Astrocyte (in vitro differentiated cells and primary cell): ENCODE results near the gene UBE2L3. TPM values are rescaled to one million over a fixed set of nuclear protein-coding genes. Genes with fewer than 3 reads are reported as not detected.

Experiments used
- DNase-seq: peaks from one replicate; pipeline ENCODE4 v3.0.0-alpha.2; 2010; ENCODE audit warnings: low read depth
- FAIRE-seq: peaks from 2 replicates; lab custom pipeline; 2011; peaks lifted over from hg19 to GRCh38; lab: Jason Lieb, UNC
- H2AFZ ChIP-seq: 2 replicates; pipeline ENCODE4 v1.6.0; 2012; ENCODE audit warnings: low read depth, low read length, inconsistent platforms
- H3K27ac ChIP-seq: 2 replicates; pipeline ENCODE4 v1.5.1; 2011; ENCODE audit warnings: low read depth, low read length, inconsistent platforms
- H3K27me3 ChIP-seq: 2 replicates; pipeline ENCODE4 v1.6.0; 2011; ENCODE audit warnings: low read length, inconsistent platforms; ENCODE audit not compliant: insufficient read depth
- H3K36me3 ChIP-seq: 2 replicates; pipeline ENCODE4 v1.5.1; 2011; ENCODE audit warnings: low read length, inconsistent platforms; ENCODE audit not compliant: insufficient read depth
- H3K4me1 ChIP-seq: 2 replicates; pipeline ENCODE4 v1.5.1; 2011; ENCODE audit warnings: low read length, inconsistent platforms; ENCODE audit not compliant: insufficient read depth
- H3K4me2 ChIP-seq: 2 replicates; pipeline ENCODE4 v1.6.0; 2012; ENCODE audit warnings: low read length, inconsistent platforms
- H3K4me3 ChIP-seq: 2 replicates; pipeline ENCODE4 v1.5.1; 2011; ENCODE audit warnings: low read depth, mild to moderate bottlenecking, low read length, inconsistent platforms; ENCODE audit not compliant: insufficient read depth
- H3K79me2 ChIP-seq: 2 replicates; pipeline ENCODE4 v1.6.0; 2012; ENCODE audit warnings: mild to moderate bottlenecking, low read length, inconsistent platforms; ENCODE audit not compliant: insufficient read depth
- H3K9ac ChIP-seq: 2 replicates; pipeline ENCODE4 v1.6.0; 2012; ENCODE audit warnings: mild to moderate bottlenecking, low read length, inconsistent platforms
- H3K9me3 ChIP-seq: 2 replicates; pipeline ENCODE4 v1.5.1; 2012; ENCODE audit warnings: low read depth, mild to moderate bottlenecking, low read length, inconsistent platforms; ENCODE audit not compliant: insufficient read depth
- H4K20me1 ChIP-seq: 2 replicates; pipeline ENCODE4 v1.6.0; 2012; ENCODE audit warnings: low read length, inconsistent platforms; ENCODE audit not compliant: insufficient read depth
- H3K27ac Mint-ChIP-seq: one replicate; pipeline ENCODE4 v1.8.0; 2021; ENCODE audit warnings: mild to moderate bottlenecking, mixed read lengths; ENCODE audit not compliant: unreplicated experiment
- H3K27me3 Mint-ChIP-seq: one replicate; pipeline ENCODE4 v1.8.0; 2021; ENCODE audit warnings: low read depth, mixed read lengths; ENCODE audit not compliant: unreplicated experiment
- H3K36me3 Mint-ChIP-seq: one replicate; pipeline ENCODE4 v1.8.0; 2021; ENCODE audit warnings: low read depth, mixed read lengths; ENCODE audit not compliant: unreplicated experiment
- H3K4me1 Mint-ChIP-seq: one replicate; pipeline ENCODE4 v1.8.0; 2021; ENCODE audit warnings: low read depth, mixed read lengths; ENCODE audit not compliant: unreplicated experiment
- H3K4me3 Mint-ChIP-seq: one replicate; pipeline ENCODE4 v1.8.0; 2021; ENCODE audit warnings: mild to moderate bottlenecking, moderate library complexity, mixed read lengths; ENCODE audit not compliant: unreplicated experiment
- H3K9me3 Mint-ChIP-seq: one replicate; pipeline ENCODE4 v1.8.0; 2021; ENCODE audit warnings: mild to moderate bottlenecking, mixed read lengths; ENCODE audit not compliant: unreplicated experiment
- EZH2 ChIP-seq: IDR thresholded peaks from 2 replicates; pipeline ENCODE4 v1.6.1; 2012; ENCODE audit warnings: mild to moderate bottlenecking, low read length, inconsistent platforms; ENCODE audit not compliant: insufficient read depth
- total RNA-seq: library from RNA; stranded (reverse); gene quantifications from 2 replicates; pipeline ENCODE4 v1.2.1, GENCODE V29; 2021
- TF ChIP-seq, protein P1 (sequence below): IDR thresholded peaks from 2 replicates; pipeline ENCODE4 v1.5.1; 2011; ENCODE audit warnings: low read depth, mild to moderate bottlenecking, inconsistent platforms, low read length, moderate library complexity; ENCODE audit not compliant: insufficient read depth

The UBE2L3 gene
- total RNA-seq, 1 donor from 2014 or later: 62.8 TPM

DNA sequence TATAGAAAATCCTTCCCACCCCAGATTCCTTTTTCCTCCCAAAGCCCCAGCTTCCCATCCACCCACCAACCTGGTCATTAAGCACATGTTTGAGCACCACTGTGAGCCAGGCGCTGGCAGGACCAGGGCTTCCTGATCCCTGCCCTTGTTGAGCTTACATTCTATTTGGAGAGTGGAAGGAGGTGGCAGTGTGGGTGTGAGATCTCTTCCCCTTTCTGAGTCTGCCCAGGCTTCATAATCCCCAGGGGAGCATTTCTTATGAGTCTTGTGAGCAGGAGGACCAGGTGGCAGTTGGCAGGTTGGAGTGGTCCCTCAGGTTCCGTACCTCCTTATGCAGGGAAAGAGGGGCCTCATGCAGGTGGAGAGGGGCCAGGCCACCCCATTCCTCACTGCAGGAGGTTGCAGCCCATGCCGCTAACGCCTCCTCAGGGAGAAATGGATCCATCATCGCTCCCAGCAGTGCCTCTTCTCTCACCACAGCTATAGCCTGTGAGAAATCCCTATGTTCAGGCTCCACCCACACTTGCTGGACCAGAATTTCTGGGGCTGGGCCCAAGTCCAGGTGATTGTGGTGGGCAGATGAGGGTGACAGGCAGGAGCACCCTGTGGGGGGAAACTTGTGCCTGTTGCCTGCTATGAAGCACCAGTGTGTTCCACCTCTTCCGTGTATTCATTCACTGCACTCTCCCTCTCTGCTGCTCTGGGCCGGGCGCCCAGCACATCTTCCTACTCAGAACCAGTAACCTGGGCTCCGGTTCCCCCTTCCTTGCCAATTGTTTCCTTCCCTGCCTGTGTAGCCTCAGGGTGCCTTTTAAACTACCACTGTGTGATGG, 23.5 kb downstream of the UBE2L3 start:
- Histone ChIP-seq H2AFZ (no peak overlapping the region), H3K4me2 (no peak overlapping the region), H3K4me1 (peaks cover 4% of the 10 kb centered on the region), H4K20me1 (peaks cover 98% of the 10 kb centered on the region), H3K9me3 (no peaks in the 10 kb centered on the region), H3K27ac (no peak overlapping the region), H3K79me2 (peaks cover 99% of the 10 kb centered on the region), H3K27me3 (no peaks in the 10 kb centered on the region), H3K36me3 (peaks cover 21% of the 10 kb centered on the region), H3K4me3 (no peak overlapping the region), H3K9ac (no peak overlapping the region)
- no peak for TF ChIP-seq EZH2
- TF ChIP-seq, protein P1, sequence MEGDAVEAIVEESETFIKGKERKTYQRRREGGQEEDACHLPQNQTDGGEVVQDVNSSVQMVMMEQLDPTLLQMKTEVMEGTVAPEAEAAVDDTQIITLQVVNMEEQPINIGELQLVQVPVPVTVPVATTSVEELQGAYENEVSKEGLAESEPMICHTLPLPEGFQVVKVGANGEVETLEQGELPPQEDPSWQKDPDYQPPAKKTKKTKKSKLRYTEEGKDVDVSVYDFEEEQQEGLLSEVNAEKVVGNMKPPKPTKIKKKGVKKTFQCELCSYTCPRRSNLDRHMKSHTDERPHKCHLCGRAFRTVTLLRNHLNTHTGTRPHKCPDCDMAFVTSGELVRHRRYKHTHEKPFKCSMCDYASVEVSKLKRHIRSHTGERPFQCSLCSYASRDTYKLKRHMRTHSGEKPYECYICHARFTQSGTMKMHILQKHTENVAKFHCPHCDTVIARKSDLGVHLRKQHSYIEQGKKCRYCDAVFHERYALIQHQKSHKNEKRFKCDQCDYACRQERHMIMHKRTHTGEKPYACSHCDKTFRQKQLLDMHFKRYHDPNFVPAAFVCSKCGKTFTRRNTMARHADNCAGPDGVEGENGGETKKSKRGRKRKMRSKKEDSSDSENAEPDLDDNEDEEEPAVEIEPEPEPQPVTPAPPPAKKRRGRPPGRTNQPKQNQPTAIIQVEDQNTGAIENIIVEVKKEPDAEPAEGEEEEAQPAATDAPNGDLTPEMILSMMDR: no peak
- no peak for FAIRE-seq
- Mint-ChIP-seq H3K9me3 (no peaks in the 10 kb centered on the region), H3K4me3 (no peak overlapping the region), H3K27ac (no peak overlapping the region), H3K36me3 (peaks cover 23% of the 10 kb centered on the region), H3K4me1 (peaks cover 25% of the 10 kb centered on the region), H3K27me3 (no peaks in the 10 kb centered on the region)
- DNase-seq: no peak

DNA sequence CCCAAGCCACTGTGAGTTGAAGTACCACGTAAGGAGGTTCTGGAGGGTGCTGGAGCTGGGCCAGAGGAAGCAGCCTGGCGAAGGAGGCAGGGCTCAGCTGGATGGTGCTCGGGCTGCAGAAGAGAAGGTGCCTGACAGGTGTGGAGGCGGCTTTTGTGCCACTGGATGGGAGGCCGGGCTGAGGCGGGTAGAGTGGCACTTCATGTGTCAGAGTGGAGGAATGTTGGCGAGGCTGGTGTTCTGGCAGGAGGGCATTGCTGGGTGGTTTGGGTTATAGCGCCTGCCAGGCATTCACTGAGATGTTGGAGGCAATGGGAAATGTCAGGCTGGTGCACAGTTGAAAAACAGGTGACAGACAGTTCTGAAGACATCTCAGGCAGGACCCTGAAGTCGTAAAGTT, 24.2 kb downstream of the UBE2L3 start:
- H3K4me1 ChIP-seq: peaks cover 4% of the 10 kb centered on the region
- Mint-ChIP-seq H3K4me3 (peak overlapping the region; percentile 54), H3K9me3 (no peaks in the 10 kb centered on the region), H3K36me3 (peaks cover 23% of the 10 kb centered on the region), H3K27ac (no peak overlapping the region), H3K4me1 (peaks cover 25% of the 10 kb centered on the region), H3K27me3 (no peaks in the 10 kb centered on the region)
- H3K9ac ChIP-seq: no peak overlapping the region
- FAIRE-seq: no peak
- H3K27me3 ChIP-seq: no peaks in the 10 kb centered on the region
- TF ChIP-seq, protein P1: no peak
- TF ChIP-seq EZH2: no peak
- H3K4me2 ChIP-seq: no peak overlapping the region
- no peak overlapping the region for H3K4me3 ChIP-seq
- no peak for DNase-seq
- H3K36me3 ChIP-seq: peaks cover 21% of the 10 kb centered on the region
- H3K9me3 ChIP-seq: no peaks in the 10 kb centered on the region
- no peak overlapping the region for H2AFZ ChIP-seq
- no peak overlapping the region for H3K27ac ChIP-seq
- H4K20me1 ChIP-seq: peaks cover 98% of the 10 kb centered on the region
- peaks cover 99% of the 10 kb centered on the region for H3K79me2 ChIP-seq

DNA sequence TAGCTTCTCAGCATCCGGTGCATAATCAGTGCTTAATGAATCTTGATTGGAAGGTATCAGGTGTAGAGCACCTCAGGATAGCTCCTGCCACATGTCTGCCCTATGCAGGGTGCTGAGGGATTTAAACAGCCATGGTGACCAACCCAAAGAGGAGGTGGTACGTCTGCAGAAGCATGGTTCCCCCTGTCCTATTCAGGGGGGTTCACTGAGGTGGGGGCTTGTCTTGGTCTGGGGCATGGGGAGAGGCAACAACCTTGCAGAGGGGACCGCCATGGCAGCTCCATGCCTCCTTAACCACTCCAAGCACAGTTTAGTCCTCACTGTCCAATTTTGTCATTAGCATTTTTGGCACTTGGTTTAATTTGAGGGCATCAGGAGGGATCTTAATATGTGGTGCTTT, 24.9 kb downstream of the UBE2L3 start:
- Histone ChIP-seq H3K4me3 (no peak overlapping the region), H3K36me3 (peaks cover 21% of the 10 kb centered on the region), H3K9me3 (no peaks in the 10 kb centered on the region), H3K4me1 (peaks cover 4% of the 10 kb centered on the region), H3K27me3 (no peaks in the 10 kb centered on the region), H3K4me2 (no peak overlapping the region), H3K79me2 (peaks cover 99% of the 10 kb centered on the region), H4K20me1 (peaks cover 98% of the 10 kb centered on the region), H2AFZ (no peak overlapping the region), H3K9ac (no peak overlapping the region), H3K27ac (no peak overlapping the region)
- H3K4me1 Mint-ChIP-seq: peaks cover 25% of the 10 kb centered on the region
- FAIRE-seq (no peak), DNase-seq (no peak)
- no peaks in the 10 kb centered on the region for H3K27me3 Mint-ChIP-seq
- H3K9me3 Mint-ChIP-seq: no peaks in the 10 kb centered on the region
- no peak overlapping the region for H3K4me3 Mint-ChIP-seq
- peaks cover 25% of the 10 kb centered on the region for H3K36me3 Mint-ChIP-seq
- H3K27ac Mint-ChIP-seq: no peak overlapping the region
- TF ChIP-seq, protein P1: no peak
- no peak for TF ChIP-seq EZH2
